HUDEP-2 (cell line): Measurements from ENCODE around the gene HDAC11.
"Not testable (repeated sequence)": the region's sequence is repeated elsewhere in the genome, so short reads cannot be mapped to it uniquely, and the experiment has no call there.

ENCODE experiments used
- DNase-seq, 76 experiments: peaks; one replicate each; lab custom pipeline; 2025; ENCODE audit not compliant: unreplicated experiment in 76 of 76; lab: John Stamatoyannopoulos, UW

The HDAC11 gene

DNA sequence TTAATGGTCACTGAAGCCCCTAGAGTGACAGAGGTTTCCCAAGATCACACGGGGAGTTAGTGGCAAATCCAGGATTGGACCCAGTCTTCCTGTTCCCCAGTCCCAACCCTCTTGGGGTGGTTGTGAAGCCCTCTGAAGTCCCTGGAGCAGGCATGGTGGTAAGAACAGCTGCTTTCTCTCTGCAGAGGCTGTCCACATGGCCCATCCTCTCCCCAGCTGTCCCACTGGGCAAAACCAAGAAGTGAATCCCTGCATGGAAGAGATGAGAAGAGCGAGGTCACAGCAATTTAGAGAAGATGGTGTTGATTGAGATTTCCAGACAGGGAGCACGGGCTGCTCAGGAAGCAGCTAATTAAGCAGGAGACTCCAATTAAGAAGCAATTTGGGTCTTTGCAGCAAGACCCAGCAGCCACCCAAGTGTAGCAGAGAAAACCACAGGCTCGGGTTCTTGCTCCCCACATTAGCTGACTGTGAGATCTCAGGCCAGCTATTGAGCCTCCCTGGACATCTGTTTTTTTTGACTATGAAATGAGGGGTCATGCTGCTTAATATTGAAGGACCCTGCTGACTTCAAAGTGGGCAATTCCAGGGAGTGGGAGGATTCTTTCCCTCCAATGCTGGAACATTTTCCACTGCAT is 14.8 kb upstream of the HDAC11 start:
- no peak for DNase-seq

GRCh38 chr3:13466781-13467180 is 13.3 kb upstream of the HDAC11 start:
- DNase-seq = no peak

- DNase-seq = no peak
Observed at GRCh38 chr3:13470894-13471574, 9.1 kb upstream of the HDAC11 start.

DNA sequence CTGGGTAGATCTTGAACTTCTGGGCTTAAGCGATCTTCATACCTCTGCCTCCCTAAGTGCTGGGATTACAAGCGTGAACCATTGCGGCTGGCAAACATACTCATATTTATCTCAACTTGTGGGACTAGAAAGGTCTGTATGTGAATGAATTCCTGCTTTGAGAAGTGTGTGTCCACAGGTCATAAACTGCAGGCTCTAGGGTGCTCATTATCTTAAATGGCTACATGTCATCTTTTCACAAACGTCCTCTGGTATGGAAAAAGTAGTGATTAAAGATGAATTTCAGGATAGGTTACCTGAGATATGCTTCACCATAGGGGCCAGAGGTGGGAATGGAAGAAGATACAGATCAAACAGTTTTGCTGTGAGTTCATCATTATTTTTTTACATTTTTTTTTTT is 7.8 kb upstream of the HDAC11 start:
- no peak for DNase-seq

DNA sequence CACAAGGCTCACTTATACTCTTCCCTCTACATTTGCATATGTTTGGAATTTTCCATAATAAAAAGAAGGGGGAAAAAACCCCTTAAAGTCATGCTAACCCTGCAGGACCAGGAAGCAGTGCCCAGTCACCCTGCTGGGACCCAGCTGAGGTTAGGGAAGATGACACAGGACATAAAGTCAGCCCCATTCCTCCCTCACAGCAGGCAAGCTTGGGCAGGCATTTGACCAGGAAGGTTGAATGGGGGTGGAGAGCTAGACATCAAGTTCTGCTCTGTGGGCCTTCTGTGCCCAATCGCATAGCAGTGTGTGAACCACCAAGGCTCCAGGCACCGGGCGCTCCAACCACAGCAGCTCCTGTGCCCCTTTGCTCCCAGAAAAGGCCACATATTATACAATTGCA is 7.1 kb upstream of the HDAC11 start:
- no peak for DNase-seq

DNA sequence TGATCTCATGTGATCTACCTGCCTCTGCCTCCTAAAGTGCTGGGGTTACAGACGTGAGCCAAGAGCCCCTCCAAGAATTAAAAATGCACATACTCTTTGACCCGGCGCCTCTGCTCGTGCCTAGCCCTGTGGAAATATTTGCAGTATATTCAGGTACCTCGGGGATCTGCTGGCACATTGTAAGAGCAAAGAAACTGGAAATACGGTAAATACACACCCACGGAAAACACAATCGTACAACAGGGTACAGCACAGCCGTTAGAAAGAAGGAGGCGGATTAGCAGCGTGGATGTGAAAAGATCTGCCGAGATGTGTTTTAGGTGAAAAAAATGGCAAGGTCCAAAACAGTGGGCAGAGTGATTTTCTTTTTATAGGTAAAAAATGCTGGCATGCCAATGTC is 6.1 kb upstream of the HDAC11 start:
- DNase-seq = no peak

- DNase-seq = no peak
Observed at GRCh38 chr3:13474776-13475303, 5.3 kb upstream of the HDAC11 start.

DNA sequence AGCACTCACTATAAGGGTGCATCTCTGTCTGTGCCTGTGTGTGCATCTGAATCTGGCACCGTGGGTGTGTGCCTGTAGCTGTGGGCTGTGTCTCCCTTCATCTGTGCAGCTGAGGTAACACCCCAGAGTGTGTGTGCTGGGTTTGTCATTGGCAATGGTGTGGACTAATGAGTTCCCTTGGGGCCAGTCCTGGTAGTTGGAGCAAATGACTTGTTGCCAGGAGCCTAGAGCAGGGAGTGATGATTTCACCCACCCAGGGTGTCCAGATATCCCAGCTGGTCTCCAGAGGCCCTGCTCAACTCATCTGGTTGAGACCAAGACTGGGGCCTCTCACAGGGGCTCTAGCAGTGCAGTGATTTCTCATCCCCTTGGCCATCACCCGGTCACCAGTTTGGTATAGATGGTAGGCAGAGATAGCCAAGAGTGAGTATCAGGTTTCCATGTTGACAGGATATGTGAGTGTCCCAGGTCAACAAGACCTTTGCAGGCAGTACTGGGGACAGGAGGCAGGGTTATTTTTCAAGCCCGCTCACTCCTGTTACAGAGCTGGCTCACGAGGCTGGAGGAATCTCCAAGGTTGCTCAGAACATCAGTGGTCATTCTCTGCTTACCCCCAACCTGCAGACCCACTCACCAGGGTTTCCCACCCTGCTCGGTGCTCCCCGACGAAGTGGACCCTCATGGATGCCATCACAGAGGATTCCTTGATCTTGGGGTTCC is 4.1 kb upstream of the HDAC11 start:
- no peak for DNase-seq

GRCh38 chr3:13477943-13478342 is 2.2 kb upstream of the HDAC11 start:
- no peak for DNase-seq

- peak in 41 of 76 experiments; percentile 13 to 67 (median 39) for DNase-seq
Observed at GRCh38 chr3:13479332-13479581, 849 bp upstream of the HDAC11 start.

- peak in 1 of 76 experiments; percentile 32 for DNase-seq
Observed at GRCh38 chr3:13480340-13481318, 523 bp downstream of the HDAC11 start.

- no peak for DNase-seq
Observed at GRCh38 chr3:13482106-13482690, 2.1 kb downstream of the HDAC11 start.

GRCh38 chr3:13483286-13483685 is 3.2 kb downstream of the HDAC11 start:
- DNase-seq = no peak

- no peak for DNase-seq
Observed at GRCh38 chr3:13483988-13484695, 4.0 kb downstream of the HDAC11 start.

DNA sequence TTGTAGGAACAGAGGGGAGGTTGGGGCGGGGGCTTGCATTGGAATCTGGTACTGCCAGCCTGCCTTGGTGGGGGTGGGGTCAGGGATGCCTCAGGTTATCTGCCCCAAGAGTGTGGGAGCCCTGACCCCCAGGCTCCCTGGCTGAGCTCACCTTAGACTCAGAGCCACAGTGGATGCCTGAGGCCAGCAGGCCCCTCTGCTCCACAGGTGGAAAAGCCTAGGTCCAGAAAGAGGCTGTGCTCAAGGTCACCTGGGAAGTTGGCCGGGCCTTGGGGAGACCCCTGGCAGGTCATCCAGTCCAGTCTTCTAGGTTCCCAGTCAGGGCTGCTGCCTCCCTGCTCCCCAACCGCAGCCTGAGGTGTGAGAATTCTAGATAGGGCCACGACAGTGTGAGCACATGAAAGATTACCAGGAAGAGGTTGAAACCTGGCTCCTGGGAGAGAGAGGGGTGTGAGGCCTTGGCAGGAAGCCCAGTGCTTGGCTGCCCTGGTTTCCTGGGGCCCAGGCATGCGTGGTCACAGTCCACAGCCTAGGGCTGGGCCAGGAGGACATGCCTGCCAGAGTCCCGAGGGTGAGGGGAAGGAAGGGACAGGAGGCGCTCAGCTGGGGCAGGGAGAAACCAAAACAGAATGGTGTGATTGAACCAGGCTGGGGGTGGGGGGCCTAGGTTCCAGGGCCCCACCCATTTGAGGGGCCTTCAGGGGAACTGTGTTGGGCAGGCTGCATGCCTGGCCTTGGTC is 4.9 kb downstream of the HDAC11 start:
- peak; percentile 42 to 96 (median 88) for DNase-seq

- DNase-seq = not testable (repeated sequence)
Observed at GRCh38 chr3:13485630-13486562, 5.8 kb downstream of the HDAC11 start.

GRCh38 chr3:13487403-13487802 is 7.3 kb downstream of the HDAC11 start:
- no peak for DNase-seq
